Caco-2 (cell line): ENCODE data around the gene SMG1. TPM values are rescaled to one million over a fixed set of nuclear protein-coding genes. Genes with fewer than 3 reads are reported as not detected.
A peak's percentile ranks its signal among the peaks of the same experiment; 100 is the strongest.

Experiments
- BruUV-seq: library from RNA; stranded (reverse); fragments of 400-500 nt; replicated peaks from 2 replicates; lab custom pipeline; 2021; lab: Mats Ljungman, UMichigan
- CTCF ChIA-PET: fragments of 300-600 bp; sonication (Branson Sonifier 250); formaldehyde crosslinking; loops from one replicate; lab custom pipeline; 2022; ENCODE audit warnings: antibody characterized with exemption; lab: Charles Lee
- POLR2A ChIA-PET: fragments of 300-600 bp; sonication (Branson Sonifier 250); formaldehyde crosslinking; loops from one replicate; lab custom pipeline; 2022; ENCODE audit warnings: antibody characterized with exemption; lab: Charles Lee
- DNase-seq, 2 experiments: peaks; one replicate each; pipeline versions ENCODE4 v3.0.0 to v3.0.0-alpha.2; 2020 to 2022
- H3K27me3 ChIP-seq: replicated peaks from 2 replicates; pipeline ENCODE4 v1.6.0; 2011; ENCODE audit warnings: low read length; ENCODE audit not compliant: control insufficient read depth, insufficient read depth
- H3K36me3 ChIP-seq: 2 replicates; pipeline ENCODE4 v1.5.1; 2011; ENCODE audit warnings: low read length; ENCODE audit not compliant: control insufficient read depth, insufficient read depth
- H3K4me1 ChIP-seq: fragments of 250-450 bp; sonication (Bioruptor Pico); 2 replicates; pipeline ENCODE4 v1.5.1; 2020; ENCODE audit warnings: mild to moderate bottlenecking
- H3K4me3 ChIP-seq: 2 replicates; pipeline ENCODE4 v1.5.1; 2011; ENCODE audit warnings: low read depth, mild to moderate bottlenecking, control low read depth, low read length
- H3K9me3 ChIP-seq: fragments of 250-450 bp; sonication (Bioruptor Pico); 2 replicates; pipeline ENCODE4 v1.5.1; 2020; ENCODE audit warnings: mild to moderate bottlenecking, moderate library complexity
- H3K27ac Mint-ChIP-seq: one replicate; pipeline ENCODE4 v1.8.0; 2022; ENCODE audit warnings: mixed read lengths; ENCODE audit not compliant: unreplicated experiment
- H3K27me3 Mint-ChIP-seq: one replicate; pipeline ENCODE4 v1.8.0; 2022; ENCODE audit warnings: mixed read lengths; ENCODE audit not compliant: insufficient read depth, unreplicated experiment
- H3K36me3 Mint-ChIP-seq: one replicate; pipeline ENCODE4 v1.8.0; 2022; ENCODE audit warnings: mild to moderate bottlenecking, mixed read lengths; ENCODE audit not compliant: insufficient read depth, unreplicated experiment
- H3K4me1 Mint-ChIP-seq: one replicate; pipeline ENCODE4 v1.8.0; 2022; ENCODE audit warnings: low read depth, mixed read lengths; ENCODE audit not compliant: unreplicated experiment
- H3K4me3 Mint-ChIP-seq: one replicate; pipeline ENCODE4 v1.8.0; 2022; ENCODE audit warnings: mild to moderate bottlenecking, moderate library complexity, mixed read lengths; ENCODE audit not compliant: unreplicated experiment
- H3K9me3 Mint-ChIP-seq: one replicate; pipeline ENCODE4 v1.8.0; 2022; ENCODE audit warnings: mixed read lengths; ENCODE audit not compliant: unreplicated experiment
- CTCF ChIP-seq, 2 experiments: fragments of 200-600 bp in 1 of 2; IDR thresholded peaks; 1 replicate in 1 of 2; 2 replicates in 1 of 2; pipeline versions ENCODE4 v1.5.1 to v1.8.0; 2011 to 2022; ENCODE audit warnings: antibody characterized with exemption in 1 of 2, control low read depth in 1 of 2, inconsistent platforms in 1 of 2, low read depth in 1 of 2, low read length in 1 of 2, mild to moderate bottlenecking in 1 of 2, moderate library complexity in 1 of 2; ENCODE audit not compliant: insufficient read depth in 1 of 2, severe bottlenecking in 1 of 2, unreplicated experiment in 1 of 2
- intact Hi-C: fragments of 100-400 bp; cut with micrococcal nuclease; formaldehyde crosslinking; loops from one replicate; pipeline ENCODE4 v1.10.0; 2022; ENCODE audit not compliant: unreplicated experiment
- total RNA-seq: library from RNA; stranded (reverse); gene quantifications from 2 replicates; pipeline ENCODE4 v1.2.3, GENCODE V29; 2022

Gene SMG1
- total RNA-seq, 1 experiment from 2014 or later: 79.1 TPM

- Histone ChIP-seq H3K36me3 (no peaks in the 10 kb centered on the region), H3K9me3 (no peaks in the 10 kb centered on the region), H3K4me1 (peaks cover 7% of the 10 kb centered on the region; the same call in 1 of the 2 replicates), H3K4me3 (no peak overlapping the region), H3K27me3 (no peaks in the 10 kb centered on the region)
- no TSS peak for BruUV-seq
- intact Hi-C loops: loop anchor here (2.0 kb wide), 2 partner anchors 42 to 168 kb away; partner anchors contain the start of genes ARL6IP1 and SMG1
- POLR2A ChIA-PET: interaction anchor here (0.6 kb wide), 1 partner anchor 11 kb away, joined by 6 read pairs; no protein-coding TSS in a partner anchor
- peaks cover 12% of the 10 kb centered on the region for H3K4me1 Mint-ChIP-seq
- no peak overlapping the region for H3K27ac Mint-ChIP-seq
- DNase-seq: peak; percentile 76 to 84
- peak overlapping the region; percentile 34 for H3K4me3 Mint-ChIP-seq
- CTCF ChIA-PET: no interaction called here
- no peaks in the 10 kb centered on the region for H3K27me3 Mint-ChIP-seq
- no peaks in the 10 kb centered on the region for H3K36me3 Mint-ChIP-seq
- TF ChIP-seq CTCF (IDR thresholded peaks at IDR 0.05; ENCODE audit: insufficient read depth in 1 of 2, low read depth in 1 of 2, low read length in 1 of 2, severe bottlenecking in 1 of 2, unreplicated experiment in 1 of 2): peak; percentile 84 to 90
- H3K9me3 Mint-ChIP-seq: no peaks in the 10 kb centered on the region
These were observed 43.0 kb upstream of the SMG1 start for GRCh38 chr16:18969050-18969854.

GRCh38 chr16:18966791-18967190, 40.6 kb upstream of the SMG1 start:
- TF ChIP-seq CTCF (IDR thresholded peaks at IDR 0.05; ENCODE audit: insufficient read depth in 1 of 2, low read depth in 1 of 2, low read length in 1 of 2, severe bottlenecking in 1 of 2, unreplicated experiment in 1 of 2): no peak
- Mint-ChIP-seq H3K9me3 (no peaks in the 10 kb centered on the region), H3K27me3 (no peaks in the 10 kb centered on the region), H3K4me1 (peaks cover 12% of the 10 kb centered on the region), H3K27ac (no peak overlapping the region), H3K36me3 (no peaks in the 10 kb centered on the region), H3K4me3 (no peak overlapping the region)
- no peak for DNase-seq
- no peaks in the 10 kb centered on the region for H3K36me3 ChIP-seq
- CTCF ChIA-PET: no interaction called here
- POLR2A ChIA-PET: no interaction called here
- H3K4me3 ChIP-seq: no peak overlapping the region
- intact Hi-C loops: no loop called here
- peaks cover 7% of the 10 kb centered on the region; the same call in 1 of the 2 replicates for H3K4me1 ChIP-seq
- no peaks in the 10 kb centered on the region for H3K27me3 ChIP-seq
- H3K9me3 ChIP-seq: no peaks in the 10 kb centered on the region
- no TSS peak for BruUV-seq

GRCh38 chr16:18965555-18965954, 39.3 kb upstream of the SMG1 start:
- Mint-ChIP-seq H3K27ac (no peak overlapping the region), H3K27me3 (no peaks in the 10 kb centered on the region), H3K4me1 (peaks cover 12% of the 10 kb centered on the region), H3K36me3 (no peaks in the 10 kb centered on the region), H3K9me3 (no peaks in the 10 kb centered on the region), H3K4me3 (no peak overlapping the region)
- intact Hi-C loops: no loop called here
- Histone ChIP-seq H3K9me3 (no peaks in the 10 kb centered on the region), H3K4me3 (no peak overlapping the region), H3K27me3 (no peaks in the 10 kb centered on the region), H3K4me1 (no peaks in the 10 kb centered on the region), H3K36me3 (no peaks in the 10 kb centered on the region)
- CTCF ChIA-PET: no interaction called here
- POLR2A ChIA-PET: no interaction called here
- DNase-seq: no peak
- BruUV-seq: no TSS peak
- no peak for TF ChIP-seq CTCF (IDR thresholded peaks at IDR 0.05; ENCODE audit: insufficient read depth in 1 of 2, low read depth in 1 of 2, low read length in 1 of 2, severe bottlenecking in 1 of 2, unreplicated experiment in 1 of 2)
